ENCODE results near the gene FHAD1. TPM values are rescaled to one million over a fixed set of nuclear protein-coding genes. Genes with fewer than 3 reads are reported as not detected.

Gene FHAD1
- total RNA-seq, 4 donors from 2014 or later: 1.6 TPM; not detected in 3

DNA sequence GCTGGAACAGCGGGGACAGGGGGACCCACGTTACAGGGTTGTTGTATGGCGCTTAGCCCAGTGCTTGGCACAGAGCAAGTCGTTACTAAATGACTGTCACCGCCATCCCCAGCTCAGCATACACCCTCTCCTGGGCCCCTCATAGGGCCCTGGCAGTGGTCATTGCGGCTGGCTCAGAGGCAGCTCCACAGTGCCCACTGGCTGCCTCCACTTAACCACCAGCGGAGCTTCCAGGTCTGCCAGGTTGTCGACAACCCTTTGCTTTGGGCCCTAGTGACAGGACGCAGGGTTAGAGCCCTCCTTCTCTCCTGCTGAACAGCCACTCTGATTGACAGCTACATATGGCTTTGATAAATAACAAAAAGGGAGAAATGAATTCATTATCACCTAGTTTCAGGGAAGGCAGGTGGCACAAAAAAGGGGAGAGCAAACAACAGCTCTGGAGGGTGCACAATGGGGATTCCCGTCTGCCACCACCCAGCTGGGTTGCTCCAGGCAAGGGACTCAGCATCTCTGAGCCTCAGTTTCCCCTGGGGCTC is 167.5 kb downstream of the FHAD1 start:
- Histone ChIP-seq H3K36me3 (no peaks in the 10 kb centered on the region), H3K4me1 (peaks cover 72% of the 10 kb centered on the region), H3K9me3 (no peaks in the 10 kb centered on the region), H3K27ac (no peak overlapping the region), H3K27me3 (no peaks in the 10 kb centered on the region), H3K4me3 (no peak overlapping the region)
- over 99% methylated on average over 7 of the region's 10 CpGs for WGBS
- DNase-seq (ENCODE audit: low spot score in 2 of 2): no peak
- no peak for TF ChIP-seq POLR2AphosphoS5 (IDR thresholded peaks at IDR 0.05)

DNA sequence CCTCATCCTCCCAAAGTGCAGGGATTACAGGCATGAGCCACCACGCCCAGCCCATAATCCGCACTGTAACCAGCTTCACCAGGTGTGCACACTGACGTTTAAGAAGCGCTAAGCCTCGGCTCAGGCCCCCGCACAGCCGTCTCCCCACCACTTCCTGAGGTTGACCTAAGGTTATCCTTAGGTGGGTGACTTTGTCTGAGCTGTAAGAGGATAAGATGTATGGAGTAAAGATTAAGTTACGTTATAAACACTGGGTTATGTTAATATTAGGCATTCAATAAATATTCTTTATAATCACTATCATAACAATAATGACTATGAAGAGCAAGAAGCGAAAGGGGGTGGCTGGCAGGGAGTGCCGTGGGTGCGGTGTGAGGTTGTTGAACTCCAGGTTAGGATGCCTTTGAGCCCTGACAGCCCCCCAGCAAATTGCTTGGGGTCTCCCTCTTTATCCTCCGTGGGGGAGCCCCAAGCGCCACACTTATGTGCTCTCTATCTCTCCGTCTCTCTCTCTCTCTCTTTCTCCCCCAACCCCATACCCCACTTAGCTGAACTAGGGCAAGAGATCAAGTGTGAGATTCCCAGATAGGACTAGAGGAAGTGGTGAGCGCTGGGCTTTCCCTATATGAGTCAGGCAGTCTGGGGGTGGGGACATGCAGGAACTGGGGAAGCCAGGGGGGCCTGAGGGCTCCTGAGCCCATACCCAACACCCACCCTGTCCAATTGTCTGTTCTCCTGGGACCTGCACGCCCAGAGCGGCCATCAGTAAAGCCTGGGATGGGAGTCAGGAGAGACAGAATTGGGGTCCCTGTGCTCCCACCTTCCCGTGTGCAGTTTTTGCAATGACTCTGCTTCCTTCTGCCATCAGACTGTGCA is 170.3 kb downstream of the FHAD1 start:
- H3K27me3 ChIP-seq: no peaks in the 10 kb centered on the region
- TF ChIP-seq, protein P1, sequence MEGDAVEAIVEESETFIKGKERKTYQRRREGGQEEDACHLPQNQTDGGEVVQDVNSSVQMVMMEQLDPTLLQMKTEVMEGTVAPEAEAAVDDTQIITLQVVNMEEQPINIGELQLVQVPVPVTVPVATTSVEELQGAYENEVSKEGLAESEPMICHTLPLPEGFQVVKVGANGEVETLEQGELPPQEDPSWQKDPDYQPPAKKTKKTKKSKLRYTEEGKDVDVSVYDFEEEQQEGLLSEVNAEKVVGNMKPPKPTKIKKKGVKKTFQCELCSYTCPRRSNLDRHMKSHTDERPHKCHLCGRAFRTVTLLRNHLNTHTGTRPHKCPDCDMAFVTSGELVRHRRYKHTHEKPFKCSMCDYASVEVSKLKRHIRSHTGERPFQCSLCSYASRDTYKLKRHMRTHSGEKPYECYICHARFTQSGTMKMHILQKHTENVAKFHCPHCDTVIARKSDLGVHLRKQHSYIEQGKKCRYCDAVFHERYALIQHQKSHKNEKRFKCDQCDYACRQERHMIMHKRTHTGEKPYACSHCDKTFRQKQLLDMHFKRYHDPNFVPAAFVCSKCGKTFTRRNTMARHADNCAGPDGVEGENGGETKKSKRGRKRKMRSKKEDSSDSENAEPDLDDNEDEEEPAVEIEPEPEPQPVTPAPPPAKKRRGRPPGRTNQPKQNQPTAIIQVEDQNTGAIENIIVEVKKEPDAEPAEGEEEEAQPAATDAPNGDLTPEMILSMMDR (IDR thresholded peaks at IDR 0.05): no peak
- TF ChIP-seq POLR2A (IDR thresholded peaks at IDR 0.05) (no peak), EP300 (IDR thresholded peaks at IDR 0.05) (no peak), POLR2AphosphoS5 (IDR thresholded peaks at IDR 0.05) (no peak)
- no peak for DNase-seq (ENCODE audit: low spot score in 2 of 2)
- peaks cover 60% of the 10 kb centered on the region for H3K4me1 ChIP-seq
- no peaks in the 10 kb centered on the region for H3K9me3 ChIP-seq
- WGBS: 68% methylated on average over 18 of the region's 18 CpGs
- H3K27ac ChIP-seq: peak overlapping the region; percentile 2
- no peaks in the 10 kb centered on the region for H3K36me3 ChIP-seq
- no peak overlapping the region for H3K4me3 ChIP-seq

DNA sequence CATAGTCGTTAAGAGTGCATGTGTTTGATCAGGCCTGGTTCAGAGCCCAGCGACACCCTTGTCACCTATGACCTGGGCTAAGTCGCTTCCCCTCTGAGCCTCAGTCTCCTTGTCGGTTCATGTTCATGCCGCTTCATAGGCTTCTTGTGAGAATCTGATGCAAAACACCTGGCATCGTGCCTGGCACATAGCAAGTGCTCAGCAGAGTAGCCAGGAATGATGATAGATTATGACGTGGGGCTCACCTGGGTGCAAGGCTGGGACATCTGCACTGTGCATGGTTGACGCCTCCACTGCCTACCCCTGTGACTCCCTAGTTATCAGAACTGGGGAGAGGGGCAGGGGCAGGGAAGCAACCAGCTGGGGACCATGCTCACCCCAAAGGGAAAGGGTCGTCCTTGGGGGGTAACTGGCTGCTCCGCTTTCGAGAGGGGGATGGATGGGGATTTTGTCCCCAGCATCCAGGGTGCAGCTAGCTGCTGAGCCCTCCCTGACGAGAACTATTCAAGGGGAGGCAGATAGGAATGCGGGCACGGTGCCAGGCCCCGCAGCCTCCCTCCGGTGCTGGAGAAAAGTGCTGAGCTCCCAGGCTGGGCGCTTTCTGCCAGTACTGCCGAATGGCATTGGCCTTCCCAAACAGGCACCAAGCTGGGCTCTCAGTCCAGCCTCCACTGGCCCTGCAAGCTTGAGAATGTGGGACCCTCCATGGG is 171.9 kb downstream of the FHAD1 start:
- no peaks in the 10 kb centered on the region for H3K36me3 ChIP-seq

DNA sequence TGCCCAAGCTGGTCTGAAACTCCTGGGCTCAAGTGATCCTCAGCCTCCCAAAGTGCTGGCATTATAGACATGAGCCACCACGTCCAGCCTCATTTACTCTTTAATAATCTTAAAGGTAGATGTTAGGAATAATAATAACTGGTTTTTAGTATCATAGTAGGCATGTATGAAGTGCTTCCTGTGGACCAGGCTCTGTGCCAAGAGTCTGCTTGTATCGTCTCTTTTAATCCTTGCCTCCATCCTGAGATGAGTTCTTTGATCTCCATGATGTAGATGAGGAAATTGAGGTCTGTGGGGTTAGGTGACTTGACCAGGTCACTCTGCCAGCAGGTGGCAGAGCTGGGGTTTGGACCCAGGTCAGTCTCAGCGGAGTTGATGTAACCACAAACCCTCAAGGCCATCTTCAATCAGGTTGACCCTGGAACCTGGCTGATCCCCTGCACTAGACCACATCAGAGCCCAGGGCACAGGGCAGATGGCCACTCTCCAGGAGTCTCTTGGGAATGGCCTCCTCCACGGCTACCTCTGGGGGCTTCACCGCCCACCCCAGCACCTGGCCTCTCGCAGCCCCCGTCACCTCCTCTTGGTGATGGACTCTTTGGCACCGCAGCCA is 173.9 kb downstream of the FHAD1 start:
- Histone ChIP-seq H3K27me3 (no peaks in the 10 kb centered on the region), H3K27ac (no peak overlapping the region), H3K36me3 (peaks cover 4% of the 10 kb centered on the region), H3K4me1 (peaks cover 57% of the 10 kb centered on the region), H3K4me3 (no peak overlapping the region), H3K9me3 (no peaks in the 10 kb centered on the region)
- TF ChIP-seq, protein P1 (IDR thresholded peaks at IDR 0.05): no peak
- no peak for TF ChIP-seq POLR2A (IDR thresholded peaks at IDR 0.05)
- TF ChIP-seq EP300 (IDR thresholded peaks at IDR 0.05): no peak
- no peak for TF ChIP-seq POLR2AphosphoS5 (IDR thresholded peaks at IDR 0.05)
- 96% methylated on average over 8 of the region's 8 CpGs for WGBS
- no peak for DNase-seq (ENCODE audit: low spot score in 2 of 2)

More for the DNA sequence above, 171.9 kb downstream of the FHAD1 start:
- Histone ChIP-seq H3K27ac (no peak overlapping the region), H3K4me1 (peaks cover 54% of the 10 kb centered on the region), H3K4me3 (no peak overlapping the region), H3K27me3 (no peaks in the 10 kb centered on the region), H3K9me3 (no peaks in the 10 kb centered on the region)
- no peak for TF ChIP-seq EP300 (IDR thresholded peaks at IDR 0.05)
- TF ChIP-seq, protein P1 (IDR thresholded peaks at IDR 0.05): no peak
- TF ChIP-seq POLR2A (IDR thresholded peaks at IDR 0.05): no peak
- no peak for TF ChIP-seq POLR2AphosphoS5 (IDR thresholded peaks at IDR 0.05)
- no peak for DNase-seq (ENCODE audit: low spot score in 2 of 2)
- WGBS: 70% methylated on average over 15 of the region's 18 CpGs

DNA sequence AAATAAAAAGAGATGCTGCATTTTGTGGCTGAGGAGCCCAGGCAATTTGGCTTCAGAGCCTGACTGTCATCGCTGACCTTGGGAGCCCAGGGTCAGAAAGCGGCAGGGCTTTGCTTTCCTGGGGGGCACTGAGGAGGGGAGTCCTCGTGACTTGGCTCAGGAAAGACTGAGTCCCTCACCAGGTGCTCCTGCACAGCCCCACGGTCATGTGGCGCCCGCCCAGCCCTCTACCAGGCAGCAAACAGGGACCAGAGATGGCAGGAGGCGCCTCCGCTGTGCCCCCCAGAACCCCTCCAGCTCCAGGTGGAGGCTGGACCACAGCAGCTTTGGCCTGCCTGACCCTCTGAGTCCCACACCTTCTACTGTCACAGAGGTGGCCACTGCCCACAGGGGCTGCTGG is 175.8 kb downstream of the FHAD1 start:
- no peaks in the 10 kb centered on the region for H3K27me3 ChIP-seq
- H3K9me3 ChIP-seq: no peaks in the 10 kb centered on the region
- H3K4me1 ChIP-seq: peaks cover 47% of the 10 kb centered on the region
- TF ChIP-seq POLR2A (IDR thresholded peaks at IDR 0.05): no peak
- no peak for TF ChIP-seq EP300 (IDR thresholded peaks at IDR 0.05)
- TF ChIP-seq, protein P1 (IDR thresholded peaks at IDR 0.05): no peak
- no peak for TF ChIP-seq POLR2AphosphoS5 (IDR thresholded peaks at IDR 0.05)
- WGBS: 90% methylated on average over 3 of the region's 8 CpGs
- DNase-seq (ENCODE audit: low spot score in 2 of 2): no peak
- H3K4me3 ChIP-seq: no peak overlapping the region
- H3K36me3 ChIP-seq: peaks cover 22% of the 10 kb centered on the region
- no peak overlapping the region for H3K27ac ChIP-seq
